PC-3 (cell line): ENCODE data around the gene TOR2A.

ENCODE experiments used
- EZH2 ChIP-seq: fragments of 300-600 bp; sonication (generic); IDR thresholded peaks from one replicate; pipeline ENCODE4 v1.6.1; 2017; ENCODE audit warnings: antibody characterized with exemption, mild to moderate bottlenecking, low read length; ENCODE audit not compliant: unreplicated experiment
- TF ChIP-seq, protein P1 (sequence below): fragments of 300-600 bp; sonication (generic); conservative IDR thresholded peaks from 2 replicates; pipeline ENCODE4 v1.5.1; 2017; ENCODE audit warnings: antibody characterized with exemption, low read depth, mild to moderate bottlenecking, low read length

DNA sequence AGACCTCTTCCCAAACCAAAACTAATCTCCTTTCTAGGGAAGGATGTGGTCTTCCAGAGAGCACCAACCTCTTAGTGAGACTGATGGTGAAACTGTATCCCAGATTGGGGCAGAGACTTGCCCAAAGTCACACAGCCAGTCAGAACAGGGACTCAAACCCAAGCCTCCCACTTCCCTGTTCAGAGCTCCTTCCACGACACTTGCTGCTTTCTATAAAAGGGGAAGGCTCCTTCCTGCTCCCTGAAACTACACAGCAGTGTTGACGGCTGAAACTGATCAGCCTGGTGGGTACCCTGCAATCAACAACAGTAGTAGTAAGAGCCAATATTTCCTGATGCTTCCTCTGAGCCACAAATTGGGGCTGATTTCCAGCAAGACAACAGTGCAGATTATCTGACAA lies 1.5 kb downstream of the TOR2A start:
- TF ChIP-seq EZH2: no peak
- TF ChIP-seq, protein P1, sequence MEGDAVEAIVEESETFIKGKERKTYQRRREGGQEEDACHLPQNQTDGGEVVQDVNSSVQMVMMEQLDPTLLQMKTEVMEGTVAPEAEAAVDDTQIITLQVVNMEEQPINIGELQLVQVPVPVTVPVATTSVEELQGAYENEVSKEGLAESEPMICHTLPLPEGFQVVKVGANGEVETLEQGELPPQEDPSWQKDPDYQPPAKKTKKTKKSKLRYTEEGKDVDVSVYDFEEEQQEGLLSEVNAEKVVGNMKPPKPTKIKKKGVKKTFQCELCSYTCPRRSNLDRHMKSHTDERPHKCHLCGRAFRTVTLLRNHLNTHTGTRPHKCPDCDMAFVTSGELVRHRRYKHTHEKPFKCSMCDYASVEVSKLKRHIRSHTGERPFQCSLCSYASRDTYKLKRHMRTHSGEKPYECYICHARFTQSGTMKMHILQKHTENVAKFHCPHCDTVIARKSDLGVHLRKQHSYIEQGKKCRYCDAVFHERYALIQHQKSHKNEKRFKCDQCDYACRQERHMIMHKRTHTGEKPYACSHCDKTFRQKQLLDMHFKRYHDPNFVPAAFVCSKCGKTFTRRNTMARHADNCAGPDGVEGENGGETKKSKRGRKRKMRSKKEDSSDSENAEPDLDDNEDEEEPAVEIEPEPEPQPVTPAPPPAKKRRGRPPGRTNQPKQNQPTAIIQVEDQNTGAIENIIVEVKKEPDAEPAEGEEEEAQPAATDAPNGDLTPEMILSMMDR: no peak
